Endothelial cell (in vitro differentiated cells): ENCODE data around the gene LY9. TPM values are rescaled to one million over a fixed set of nuclear protein-coding genes. Genes with fewer than 3 reads are reported as not detected.

Experiments used
- DNase-seq: peaks from one replicate; pipeline ENCODE4 v3.0.0; 2021; ENCODE audit warnings: low spot score
- H3K27ac Mint-ChIP-seq: one replicate; pipeline ENCODE4 v1.8.0; 2021; ENCODE audit warnings: mixed read lengths, inconsistent platforms; ENCODE audit not compliant: unreplicated experiment
- H3K27me3 Mint-ChIP-seq: one replicate; pipeline ENCODE4 v1.8.0; 2021; ENCODE audit warnings: mild to moderate bottlenecking, moderate library complexity, mixed read lengths, inconsistent platforms; ENCODE audit not compliant: unreplicated experiment
- H3K36me3 Mint-ChIP-seq: one replicate; pipeline ENCODE4 v1.8.0; 2021; ENCODE audit warnings: mild to moderate bottlenecking, low read depth, mixed read lengths, inconsistent platforms; ENCODE audit not compliant: unreplicated experiment
- H3K4me1 Mint-ChIP-seq: one replicate; pipeline ENCODE4 v1.8.0; 2021; ENCODE audit warnings: mild to moderate bottlenecking, mixed read lengths, inconsistent platforms; ENCODE audit not compliant: unreplicated experiment
- H3K4me3 Mint-ChIP-seq: one replicate; pipeline ENCODE4 v1.8.0; 2021; ENCODE audit warnings: mild to moderate bottlenecking, mixed read lengths, inconsistent platforms; ENCODE audit not compliant: unreplicated experiment
- H3K9me3 Mint-ChIP-seq: one replicate; pipeline ENCODE4 v1.8.0; 2021; ENCODE audit warnings: mixed read lengths, inconsistent platforms; ENCODE audit not compliant: unreplicated experiment
- total RNA-seq: library from RNA; stranded (reverse); fragmentation: NEBNext Ultra II Directional; extraction: Animal tissue kit (Norgen Biotek cat#: 25700); gene quantifications from one replicate; pipeline ENCODE4 v1.2.1, GENCODE V29; 2021; ENCODE audit not compliant: unreplicated experiment
- TF ChIP-seq, protein P1 (sequence below): fragments of 200-600 bp; sonication (generic); IDR thresholded peaks from one replicate; pipeline ENCODE4 v1.5.0; 2021; ENCODE audit warnings: antibody characterized with exemption; ENCODE audit not compliant: unreplicated experiment

LY9 gene
- total RNA-seq, 1 donor from 2014 or later: not detected

DNA sequence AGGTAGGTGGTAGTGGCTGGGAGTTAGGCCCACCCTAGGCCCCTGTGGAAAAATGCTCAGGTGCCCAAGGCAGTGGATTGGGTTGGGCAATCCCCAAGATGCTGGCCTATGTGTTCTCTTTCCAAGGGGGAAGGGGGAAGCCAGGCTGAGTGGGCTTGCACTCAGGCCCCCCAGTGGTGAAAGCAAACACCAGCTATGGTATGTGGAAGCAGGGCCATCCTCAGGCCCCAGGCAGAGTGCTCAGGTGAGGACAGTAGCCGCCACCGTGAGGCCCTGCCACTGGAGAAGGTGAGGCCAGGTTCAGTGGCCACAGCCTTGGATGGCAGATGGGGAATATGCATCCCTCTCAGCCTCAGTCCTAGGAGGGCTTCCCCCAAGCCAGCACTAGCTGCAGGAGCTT is 11.8 kb downstream of the LY9 start:
- no peak for DNase-seq
- H3K4me1 Mint-ChIP-seq: no peaks in the 10 kb centered on the region
- TF ChIP-seq, protein P1, sequence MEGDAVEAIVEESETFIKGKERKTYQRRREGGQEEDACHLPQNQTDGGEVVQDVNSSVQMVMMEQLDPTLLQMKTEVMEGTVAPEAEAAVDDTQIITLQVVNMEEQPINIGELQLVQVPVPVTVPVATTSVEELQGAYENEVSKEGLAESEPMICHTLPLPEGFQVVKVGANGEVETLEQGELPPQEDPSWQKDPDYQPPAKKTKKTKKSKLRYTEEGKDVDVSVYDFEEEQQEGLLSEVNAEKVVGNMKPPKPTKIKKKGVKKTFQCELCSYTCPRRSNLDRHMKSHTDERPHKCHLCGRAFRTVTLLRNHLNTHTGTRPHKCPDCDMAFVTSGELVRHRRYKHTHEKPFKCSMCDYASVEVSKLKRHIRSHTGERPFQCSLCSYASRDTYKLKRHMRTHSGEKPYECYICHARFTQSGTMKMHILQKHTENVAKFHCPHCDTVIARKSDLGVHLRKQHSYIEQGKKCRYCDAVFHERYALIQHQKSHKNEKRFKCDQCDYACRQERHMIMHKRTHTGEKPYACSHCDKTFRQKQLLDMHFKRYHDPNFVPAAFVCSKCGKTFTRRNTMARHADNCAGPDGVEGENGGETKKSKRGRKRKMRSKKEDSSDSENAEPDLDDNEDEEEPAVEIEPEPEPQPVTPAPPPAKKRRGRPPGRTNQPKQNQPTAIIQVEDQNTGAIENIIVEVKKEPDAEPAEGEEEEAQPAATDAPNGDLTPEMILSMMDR: no peak
- no peaks in the 10 kb centered on the region for H3K9me3 Mint-ChIP-seq
- no peaks in the 10 kb centered on the region for H3K36me3 Mint-ChIP-seq
- no peak overlapping the region for H3K4me3 Mint-ChIP-seq
- H3K27ac Mint-ChIP-seq: no peak overlapping the region
- peaks cover 2% of the 10 kb centered on the region for H3K27me3 Mint-ChIP-seq

GRCh38 chr1:160808289-160808688 is 12.3 kb downstream of the LY9 start:
- H3K27me3 Mint-ChIP-seq: peaks cover 2% of the 10 kb centered on the region
- TF ChIP-seq, protein P1: no peak
- no peak overlapping the region for H3K4me3 Mint-ChIP-seq
- H3K4me1 Mint-ChIP-seq: no peaks in the 10 kb centered on the region
- no peaks in the 10 kb centered on the region for H3K36me3 Mint-ChIP-seq
- no peaks in the 10 kb centered on the region for H3K9me3 Mint-ChIP-seq
- no peak for DNase-seq
- H3K27ac Mint-ChIP-seq: no peak overlapping the region

DNA sequence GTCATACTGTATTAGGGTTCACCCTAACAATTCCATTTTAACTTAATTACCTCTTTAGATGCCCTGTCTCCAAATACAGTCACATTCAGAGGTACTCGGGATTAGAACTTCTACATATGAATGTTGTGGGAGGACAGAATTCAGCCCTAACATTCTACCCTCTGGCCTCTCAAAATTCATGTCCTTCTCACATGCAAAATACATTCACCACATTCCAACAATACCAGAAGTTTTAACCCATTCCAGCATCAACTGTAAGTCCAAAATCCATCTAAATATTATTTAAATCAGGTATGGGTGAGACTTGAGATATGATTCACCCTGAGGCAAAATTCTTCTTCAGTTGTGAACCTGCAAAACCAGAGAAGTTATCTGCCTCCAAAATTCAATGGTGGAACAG is 14.5 kb downstream of the LY9 start:
- Mint-ChIP-seq H3K4me1 (no peaks in the 10 kb centered on the region), H3K36me3 (no peaks in the 10 kb centered on the region), H3K9me3 (no peaks in the 10 kb centered on the region), H3K27ac (no peak overlapping the region), H3K4me3 (no peak overlapping the region), H3K27me3 (peaks cover 2% of the 10 kb centered on the region)
- TF ChIP-seq, protein P1: no peak
- no peak for DNase-seq

GRCh38 chr1:160811147-160811546 is 15.2 kb downstream of the LY9 start:
- Mint-ChIP-seq H3K27me3 (peaks cover 2% of the 10 kb centered on the region), H3K36me3 (no peaks in the 10 kb centered on the region), H3K9me3 (no peaks in the 10 kb centered on the region), H3K4me3 (no peak overlapping the region), H3K4me1 (no peaks in the 10 kb centered on the region), H3K27ac (no peak overlapping the region)
- TF ChIP-seq, protein P1: no peak
- DNase-seq: no peak

DNA sequence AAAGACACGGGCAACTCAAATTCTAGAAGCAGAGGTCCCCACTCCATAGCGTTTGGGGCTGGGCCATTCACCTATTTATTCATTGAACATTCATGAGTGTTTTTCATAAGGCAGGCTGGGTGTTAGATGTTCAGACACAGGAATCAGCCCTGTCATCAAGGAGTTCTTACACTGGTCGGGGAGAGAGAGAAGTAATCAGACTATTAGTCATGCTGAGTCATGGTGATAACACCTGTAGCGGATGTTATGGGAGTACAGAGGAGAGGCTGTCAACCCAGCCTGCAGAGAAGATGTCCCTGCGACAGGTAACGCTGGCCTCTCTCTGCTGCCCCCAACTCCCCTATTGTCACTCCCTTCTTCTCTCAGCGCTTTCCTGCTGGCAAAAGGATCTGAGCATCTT is 17.2 kb downstream of the LY9 start:
- H3K27me3 Mint-ChIP-seq: peaks cover 2% of the 10 kb centered on the region
- TF ChIP-seq, protein P1: no peak
- H3K36me3 Mint-ChIP-seq: no peaks in the 10 kb centered on the region
- H3K27ac Mint-ChIP-seq: no peak overlapping the region
- H3K9me3 Mint-ChIP-seq: no peaks in the 10 kb centered on the region
- H3K4me3 Mint-ChIP-seq: no peak overlapping the region
- no peak for DNase-seq
- no peaks in the 10 kb centered on the region for H3K4me1 Mint-ChIP-seq
